Stimulated activated naive CD8-positive, alpha-beta T cell treated with anti-CD3 and anti-CD28 coated beads, Interleukin-15, Interleukin-2, amounts not matched to agents 100 ng/mL and 50 ng/mL, for 24 hours (primary cell): ENCODE data around the gene CLK2.
A peak's percentile ranks its signal among the peaks of the same experiment; 100 is the strongest.
"Not testable (repeated sequence)": the region's sequence is repeated elsewhere in the genome, so short reads cannot be mapped to it uniquely, and the experiment has no call there.

Source experiments
- H3K27ac Mint-ChIP-seq: one replicate; pipeline ENCODE4 v1.8.0; 2021; ENCODE audit warnings: mild to moderate bottlenecking, mixed read lengths
- H3K27me3 Mint-ChIP-seq: one replicate; pipeline ENCODE4 v1.8.0; 2021; ENCODE audit warnings: mixed read lengths
- H3K36me3 Mint-ChIP-seq: one replicate; pipeline ENCODE4 v1.8.0; 2021; ENCODE audit warnings: low read depth, mixed read lengths
- H3K4me1 Mint-ChIP-seq: one replicate; pipeline ENCODE4 v1.8.0; 2021; ENCODE audit warnings: low read depth, mixed read lengths
- H3K4me3 Mint-ChIP-seq: one replicate; pipeline ENCODE4 v1.8.0; 2021; ENCODE audit warnings: mild to moderate bottlenecking, mixed read lengths
- H3K9me3 Mint-ChIP-seq: one replicate; pipeline ENCODE4 v1.8.0; 2021; ENCODE audit warnings: mixed read lengths

CLK2 gene

GRCh38 chr1:155226188-155226909 is 47.0 kb downstream of the CLK2 start:
- H3K36me3 Mint-ChIP-seq = peaks cover 10% of the 10 kb centered on the region
- H3K9me3 Mint-ChIP-seq = no peaks in the 10 kb centered on the region
- peaks cover 46% of the 10 kb centered on the region for H3K4me1 Mint-ChIP-seq
- peak overlapping the region; percentile 89 for H3K27ac Mint-ChIP-seq
- peak overlapping the region; percentile 83 for H3K4me3 Mint-ChIP-seq
- no peaks in the 10 kb centered on the region for H3K27me3 Mint-ChIP-seq

- H3K4me3 Mint-ChIP-seq = peak overlapping the region; percentile 83
- not testable (repeated sequence) for H3K27me3 Mint-ChIP-seq
These were observed 47.9 kb downstream of the CLK2 start for GRCh38 chr1:155225404-155225759.

DNA sequence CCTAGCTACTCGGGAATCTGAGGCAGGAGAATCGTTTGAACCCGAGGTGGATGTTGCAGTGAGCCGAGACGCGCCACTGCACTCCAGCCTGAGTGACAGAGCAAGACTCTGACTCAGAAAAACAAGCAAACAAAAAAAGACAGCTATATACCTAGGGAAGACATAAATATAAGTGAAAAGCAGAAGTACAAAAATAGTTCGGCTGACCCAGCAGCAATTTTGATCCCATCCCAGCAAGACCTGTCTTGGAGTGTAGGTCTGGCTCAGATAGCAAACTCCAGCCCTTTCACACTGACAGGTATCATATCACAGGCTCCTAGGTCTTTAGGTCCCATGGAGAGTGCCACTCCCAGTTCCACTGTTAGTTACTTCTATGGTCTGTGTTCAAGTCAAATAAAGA is 50.3 kb downstream of the CLK2 start:
- no peaks in the 10 kb centered on the region for H3K9me3 Mint-ChIP-seq
- H3K4me3 Mint-ChIP-seq = no peak overlapping the region
- H3K27ac Mint-ChIP-seq = no peak overlapping the region
- peaks cover 53% of the 10 kb centered on the region for H3K4me1 Mint-ChIP-seq
- H3K27me3 Mint-ChIP-seq = no peaks in the 10 kb centered on the region
- H3K36me3 Mint-ChIP-seq = peaks cover 10% of the 10 kb centered on the region

More at GRCh38 chr1:155225404-155225759, 47.9 kb downstream of the CLK2 start:
- not testable (repeated sequence) for H3K9me3 Mint-ChIP-seq
- Mint-ChIP-seq H3K36me3 (peaks cover 10% of the 10 kb centered on the region), H3K4me1 (peaks cover 46% of the 10 kb centered on the region), H3K27ac (peak overlapping the region; percentile 89)

- Mint-ChIP-seq H3K4me1 (peaks cover 32% of the 10 kb centered on the region), H3K36me3 (peaks cover 10% of the 10 kb centered on the region)
- H3K4me3 Mint-ChIP-seq, H3K9me3 Mint-ChIP-seq, H3K27ac Mint-ChIP-seq, H3K27me3 Mint-ChIP-seq: not testable (repeated sequence)
These were observed 52.9 kb downstream of the CLK2 start for GRCh38 chr1:155220211-155220965.

DNA sequence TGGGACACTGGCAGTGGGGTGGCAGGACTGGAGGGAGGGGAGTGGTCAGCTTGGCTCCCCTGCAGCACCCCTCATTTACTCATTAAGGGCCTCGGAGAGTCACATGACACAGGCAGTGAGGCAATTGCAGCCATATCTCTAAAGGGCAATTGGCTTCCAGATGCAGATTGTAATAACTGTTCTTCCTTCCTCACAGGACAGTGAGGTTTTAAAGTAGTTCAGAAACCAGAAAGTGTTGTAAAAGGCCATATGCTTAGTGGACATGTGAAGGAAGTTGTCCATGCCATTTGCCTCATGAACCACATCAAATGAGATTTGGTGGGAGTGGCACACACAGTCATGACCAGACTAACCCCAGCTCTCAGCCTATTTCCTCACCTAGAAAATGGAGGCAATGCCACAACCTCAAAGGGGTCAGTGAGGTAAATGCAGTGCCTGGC is 53.7 kb downstream of the CLK2 start:
- no peaks in the 10 kb centered on the region for H3K9me3 Mint-ChIP-seq
- H3K4me1 Mint-ChIP-seq = peaks cover 24% of the 10 kb centered on the region
- no peak overlapping the region for H3K27ac Mint-ChIP-seq
- H3K36me3 Mint-ChIP-seq = peaks cover 11% of the 10 kb centered on the region
- H3K4me3 Mint-ChIP-seq = no peak overlapping the region
- H3K27me3 Mint-ChIP-seq = no peaks in the 10 kb centered on the region

DNA sequence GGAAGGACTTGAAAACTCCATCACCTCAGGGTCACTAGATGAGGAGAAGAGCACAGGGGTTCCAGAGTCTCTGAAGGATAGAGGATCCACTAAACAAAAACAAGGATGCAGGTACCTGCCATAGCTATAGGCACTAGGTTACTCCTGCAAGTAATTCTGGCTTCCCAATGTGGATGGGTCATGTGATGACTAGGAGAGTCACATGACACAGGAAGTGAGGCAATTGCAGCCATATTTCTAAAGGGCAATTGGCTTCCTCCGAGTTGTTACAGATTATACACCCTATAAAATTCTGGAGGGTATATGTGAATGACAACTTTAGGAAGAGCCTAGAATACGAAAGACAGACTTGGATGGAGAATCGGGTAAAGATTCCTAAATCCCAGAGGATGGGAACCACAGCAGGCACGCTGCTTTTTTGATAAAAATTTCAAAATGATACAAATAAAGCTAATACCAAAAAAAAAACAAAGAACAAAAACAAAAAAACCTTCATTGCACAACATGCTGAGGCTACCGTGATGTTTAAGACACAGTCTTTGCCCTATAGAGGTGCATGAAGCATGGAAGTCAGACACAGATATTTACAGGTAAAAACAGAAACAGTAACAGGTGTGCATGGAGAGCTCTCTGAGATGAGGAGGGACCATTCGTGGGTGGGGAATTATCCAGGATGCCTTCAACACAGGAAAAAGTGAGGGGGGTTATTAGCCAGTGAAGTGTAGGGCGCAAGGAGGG is 54.3 kb downstream of the CLK2 start:
- Mint-ChIP-seq H3K9me3 (no peaks in the 10 kb centered on the region), H3K4me3 (no peak overlapping the region), H3K27ac (no peak overlapping the region), H3K36me3 (peaks cover 7% of the 10 kb centered on the region), H3K4me1 (peaks cover 20% of the 10 kb centered on the region), H3K27me3 (no peaks in the 10 kb centered on the region)

DNA sequence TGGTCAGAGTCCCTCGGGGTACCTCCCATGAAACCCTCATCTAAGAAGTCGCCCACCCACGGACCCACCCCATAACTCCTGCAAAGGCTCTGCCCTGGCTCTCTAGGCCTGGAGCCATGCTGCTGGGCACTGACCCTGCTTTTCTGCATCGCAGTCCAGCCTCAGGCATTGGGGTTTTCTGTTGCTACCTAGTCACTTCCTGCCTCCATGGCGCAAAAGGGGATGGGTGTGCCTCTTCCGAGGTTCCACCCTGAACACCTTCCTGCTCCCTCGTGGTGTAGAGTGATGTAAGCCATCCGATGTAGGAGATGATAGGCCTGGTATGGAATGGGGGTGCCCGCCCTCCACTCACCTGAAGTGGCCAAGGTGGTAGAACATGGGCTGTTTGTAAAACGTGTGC is 58.6 kb downstream of the CLK2 start:
- peaks cover 20% of the 10 kb centered on the region for H3K4me1 Mint-ChIP-seq
- H3K9me3 Mint-ChIP-seq, H3K27ac Mint-ChIP-seq, H3K4me3 Mint-ChIP-seq, H3K27me3 Mint-ChIP-seq, H3K36me3 Mint-ChIP-seq: not testable (repeated sequence)
